ENCODE results near the gene ATG13.

ATG13 gene

GRCh38 chr11:46677169-46677568 lies 59.8 kb downstream of the ATG13 start:
- no peak for DNase-seq

DNA sequence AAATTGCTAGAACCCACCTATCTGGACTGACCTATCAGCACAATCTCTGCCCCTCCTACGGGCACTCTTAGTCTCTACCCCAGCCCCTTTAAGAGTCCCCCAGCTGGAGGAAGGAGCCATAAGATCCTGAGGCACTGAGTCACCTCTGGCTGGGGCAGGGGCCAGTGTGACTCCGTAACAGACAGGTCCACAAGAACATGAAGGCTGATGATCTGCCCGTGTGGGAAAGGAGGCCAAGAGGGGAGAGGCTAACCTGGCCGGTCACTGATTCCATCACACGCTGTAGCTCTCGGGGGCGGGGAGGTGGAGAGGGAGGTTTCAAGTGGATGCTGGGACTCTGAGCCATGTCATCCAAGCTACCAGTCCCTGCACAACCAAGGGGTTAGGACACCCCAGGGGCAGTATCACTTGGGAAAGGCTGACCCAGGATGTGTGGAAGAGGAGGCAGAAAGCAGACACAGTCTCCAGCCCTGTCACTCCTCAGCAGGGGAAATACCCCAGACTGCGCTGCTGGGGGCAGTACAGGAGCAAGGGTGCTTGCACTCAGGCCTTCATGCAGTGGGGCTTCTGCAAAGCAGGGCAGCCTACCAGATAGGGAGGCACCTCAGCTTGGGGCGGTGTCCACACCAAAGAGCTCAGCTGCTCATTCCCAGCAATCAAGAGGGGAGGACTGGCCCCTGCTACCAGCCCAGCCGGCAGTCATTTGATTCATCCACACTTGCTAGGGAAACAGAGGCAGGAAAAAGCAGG lies 60.8 kb downstream of the ATG13 start:
- DNase-seq, result no peak

DNA sequence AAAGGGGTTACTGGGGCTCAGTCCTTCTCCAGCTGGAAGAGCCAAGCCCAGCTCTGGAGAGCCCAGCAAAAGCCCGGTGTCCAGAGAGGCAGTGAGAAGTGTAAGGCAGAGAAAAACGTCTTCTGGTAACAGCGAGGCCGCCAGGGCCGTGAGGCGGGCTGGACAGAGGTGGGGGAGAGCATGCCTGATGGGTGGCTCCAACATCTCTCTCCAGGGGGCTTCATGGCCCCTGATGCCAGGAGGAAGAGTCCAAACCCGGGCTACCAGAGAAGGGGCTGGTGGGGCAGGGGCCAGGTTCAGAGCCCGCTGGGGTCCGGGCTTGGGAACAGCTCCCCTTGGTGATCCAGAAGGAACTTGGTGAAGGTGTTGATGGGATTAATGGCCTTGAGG lies 61.4 kb downstream of the ATG13 start:
- DNase-seq, result no peak

- DNase-seq, result no peak
These were observed 62.1 kb downstream of the ATG13 start for GRCh38 chr11:46679241-46680163.

DNA sequence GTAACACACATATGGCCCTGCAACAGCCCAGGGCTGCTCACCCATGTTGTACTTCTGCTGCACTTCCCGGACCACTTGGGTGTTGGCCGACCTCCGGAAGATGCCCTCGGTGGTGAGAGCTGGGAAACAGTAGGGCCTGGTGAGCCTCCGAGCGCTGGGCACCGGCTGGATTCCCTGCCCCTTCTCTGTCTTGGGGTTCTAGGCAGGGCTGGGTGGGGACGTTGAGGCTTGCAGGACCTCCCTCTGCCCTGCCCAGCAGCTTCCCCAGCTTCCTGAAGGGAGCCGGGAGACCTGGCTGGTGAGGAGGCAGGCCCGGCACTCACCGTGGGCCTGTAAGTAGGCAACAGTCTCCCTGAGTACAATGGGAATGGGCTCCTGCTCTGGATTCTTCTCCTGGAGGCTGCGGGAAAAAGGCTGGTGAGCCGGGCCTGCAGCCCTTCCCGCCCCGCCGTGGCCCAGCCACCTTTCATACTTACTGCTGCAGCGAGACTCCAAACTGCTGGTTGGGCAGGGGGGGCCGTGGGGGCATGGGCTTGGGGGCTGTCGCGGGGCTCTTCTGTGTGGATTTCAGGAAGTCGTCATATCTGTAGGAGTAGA lies 62.9 kb downstream of the ATG13 start:
- no peak for DNase-seq

- no peak for DNase-seq
These were observed 63.5 kb downstream of the ATG13 start for GRCh38 chr11:46680815-46681214.

DNA sequence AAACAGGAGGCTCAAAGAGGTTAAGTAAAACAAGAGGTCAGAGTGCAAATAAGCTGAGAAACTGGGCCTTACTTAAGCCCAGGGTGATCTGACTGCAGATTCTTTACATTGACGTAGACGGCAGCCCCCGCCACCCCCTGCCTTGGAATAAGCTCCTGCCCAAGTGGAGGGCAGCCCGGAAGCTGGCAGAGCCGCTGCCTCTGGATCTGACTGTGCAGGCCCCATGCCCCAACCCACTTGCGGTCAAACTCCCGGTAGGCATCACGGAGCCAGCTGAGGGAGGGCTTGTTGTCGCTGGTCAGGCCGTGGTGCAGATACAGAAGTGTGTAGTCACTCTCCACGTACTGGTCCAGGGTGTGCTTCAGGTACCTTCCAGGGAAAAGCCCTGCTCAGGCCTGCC lies 64.5 kb downstream of the ATG13 start:
- DNase-seq, result no peak

GRCh38 chr11:46682773-46683752 lies 65.7 kb downstream of the ATG13 start:
- no peak for DNase-seq

GRCh38 chr11:46684367-46684766 lies 67.0 kb downstream of the ATG13 start:
- no peak for DNase-seq

- DNase-seq, result no peak
These were observed 69.8 kb downstream of the ATG13 start for GRCh38 chr11:46686886-46687795.

- no peak for DNase-seq
These were observed 73.3 kb downstream of the ATG13 start for GRCh38 chr11:46690702-46691101.

- no peak for DNase-seq
These were observed 75.1 kb downstream of the ATG13 start for GRCh38 chr11:46692450-46692849.

GRCh38 chr11:46693597-46694012 lies 76.3 kb downstream of the ATG13 start:
- DNase-seq, result no peak

DNA sequence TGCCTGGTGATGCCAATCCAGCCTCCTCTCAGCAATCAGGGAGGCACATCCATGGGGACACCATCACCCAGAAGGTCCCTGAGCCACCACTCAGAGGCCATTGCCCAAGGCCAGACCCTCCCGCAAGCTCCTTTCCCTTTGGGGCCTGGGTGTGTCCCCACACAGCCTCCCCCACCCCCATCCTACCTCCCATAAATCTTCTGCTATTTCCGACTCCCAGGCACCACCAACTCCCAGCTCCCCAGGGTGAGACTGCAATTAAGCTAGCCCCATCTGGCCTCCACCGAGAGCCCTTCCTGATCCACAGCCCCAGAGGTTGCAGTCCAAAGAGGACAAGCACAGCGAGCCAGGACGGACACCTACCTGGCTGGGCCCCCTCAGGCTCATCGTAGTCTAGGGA lies 76.7 kb downstream of the ATG13 start:
- no peak for DNase-seq

DNA sequence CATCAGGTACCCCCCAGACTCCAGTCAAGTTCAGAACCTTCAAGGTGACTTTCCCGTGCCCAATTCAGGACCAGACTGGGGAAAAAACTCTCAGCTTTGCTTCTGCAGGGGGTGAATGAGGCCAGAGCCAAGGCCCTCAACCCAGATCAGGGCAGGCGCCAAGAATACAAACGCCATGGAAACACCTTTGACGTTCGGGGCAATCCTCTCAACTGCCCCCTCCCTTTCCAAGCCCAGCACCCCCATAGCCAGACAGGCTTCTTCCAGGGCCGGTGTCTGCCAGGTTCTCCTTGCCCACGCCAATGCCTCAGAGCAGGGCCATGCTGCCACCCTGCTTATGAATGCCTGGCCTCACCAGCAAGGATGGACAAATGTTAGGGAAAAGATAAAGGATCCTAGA lies 77.3 kb downstream of the ATG13 start:
- DNase-seq, result no peak

DNA sequence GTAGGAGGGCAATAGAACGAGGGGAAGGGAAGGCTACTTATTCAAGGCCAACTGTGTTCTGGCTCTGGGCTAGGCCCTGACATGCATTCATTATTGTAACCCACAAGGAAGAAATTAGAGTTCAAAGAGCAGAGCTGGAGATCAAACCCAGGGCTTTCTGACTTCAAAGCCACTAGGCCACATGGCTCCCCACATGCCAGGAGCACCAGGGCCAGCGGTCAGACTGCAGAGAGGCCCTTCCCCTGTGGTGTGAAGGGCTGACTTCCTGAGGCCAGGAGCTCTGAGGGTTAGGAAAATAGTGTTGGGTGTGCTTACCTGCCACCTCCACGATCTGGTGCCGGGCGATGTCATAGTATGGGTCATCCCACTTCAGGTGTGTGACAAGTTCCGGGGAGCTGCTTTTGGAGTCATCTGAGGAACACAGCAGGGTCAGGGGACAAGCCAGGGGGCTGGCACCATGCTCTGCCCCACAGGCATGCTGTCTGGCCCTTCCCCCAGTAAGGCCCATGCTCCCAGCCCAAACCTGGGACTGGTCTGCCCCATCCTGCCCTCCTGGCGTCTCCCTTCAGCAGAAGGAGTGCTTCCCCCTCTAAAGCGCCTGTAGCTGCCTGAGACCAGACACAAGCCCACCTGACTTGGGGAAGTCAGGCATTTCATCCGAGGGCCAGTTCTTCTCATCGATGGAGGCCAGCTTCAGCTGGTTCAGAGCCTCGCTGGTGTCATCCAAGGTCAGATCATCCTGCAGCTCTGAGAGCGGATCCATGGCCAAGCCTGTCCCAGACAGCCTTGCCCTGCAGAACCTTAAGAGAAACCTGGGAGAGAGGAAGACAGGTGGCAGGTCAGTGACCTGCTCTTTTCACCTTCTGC lies 78.2 kb downstream of the ATG13 start:
- no peak for DNase-seq

DNA sequence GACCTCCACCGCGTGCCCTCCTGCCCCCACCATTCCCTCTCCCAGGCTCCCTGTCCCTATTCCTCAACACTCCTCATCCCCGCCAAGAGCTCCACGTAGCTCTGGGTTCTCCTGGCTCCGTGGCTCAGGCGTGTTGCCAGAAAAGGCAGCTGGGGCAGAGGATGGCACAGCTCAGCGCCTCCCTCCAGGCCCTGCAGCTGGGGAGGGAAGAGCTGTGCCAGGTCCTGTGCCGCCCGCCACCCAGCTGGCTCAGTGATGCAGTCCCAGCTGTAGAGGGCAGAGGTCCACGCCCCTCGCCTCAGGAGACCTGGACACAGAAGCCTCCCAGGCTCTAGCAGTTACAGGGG lies 78.8 kb downstream of the ATG13 start:
- no peak for DNase-seq

DNA sequence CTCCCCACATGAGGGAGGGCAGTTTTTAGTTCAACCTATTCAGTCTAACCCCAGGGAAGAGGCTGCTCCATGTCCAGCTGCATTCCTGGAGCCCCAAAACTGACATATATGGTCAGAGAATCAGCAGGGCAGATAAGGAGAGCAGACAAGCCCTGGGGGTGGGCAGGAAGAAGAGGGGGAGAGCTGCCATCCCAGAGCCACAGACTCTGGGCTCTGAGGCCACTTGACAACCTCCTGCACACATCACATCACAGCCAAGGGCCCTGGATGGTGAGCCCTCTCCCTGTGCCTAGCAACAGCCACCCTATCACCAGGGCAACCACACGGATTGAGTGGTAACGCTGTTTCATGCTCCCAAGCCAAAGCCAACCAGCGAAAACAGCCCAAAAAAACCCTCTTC lies 80.0 kb downstream of the ATG13 start:
- no peak for DNase-seq

DNA sequence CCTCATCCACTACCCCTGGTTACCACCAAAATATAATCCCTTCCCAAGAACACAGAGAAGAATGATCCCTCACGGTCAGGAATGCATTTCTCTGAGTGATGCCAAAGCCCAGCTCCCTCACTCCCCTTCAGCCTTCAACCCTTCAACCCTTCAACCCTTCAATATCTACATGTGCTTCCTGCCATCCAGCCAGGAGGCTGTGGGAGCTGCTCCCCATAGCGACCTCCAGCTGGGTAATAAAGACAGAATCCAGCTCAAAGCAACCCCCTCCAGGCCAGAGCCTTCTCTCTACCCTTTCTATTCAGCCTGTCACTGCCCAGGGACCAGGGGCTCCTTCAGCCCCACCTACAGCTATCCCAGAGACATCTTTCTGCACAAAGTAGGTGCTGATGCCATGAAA lies 80.4 kb downstream of the ATG13 start:
- DNase-seq, result no peak

- DNase-seq, result no peak
These were observed 81.2 kb downstream of the ATG13 start for GRCh38 chr11:46698597-46698996.
